Fibroblast of the aortic adventitia (primary cell): Measurements from ENCODE around the gene NPLOC4. TPM values are rescaled to one million over a fixed set of nuclear protein-coding genes. Genes with fewer than 3 reads are reported as not detected.

Experiments
- DNase-seq: peaks from one replicate; pipeline ENCODE4 v3.0.0-alpha.2; 2010; ENCODE audit warnings: low read depth
- H3K4me3 ChIP-seq: 2 replicates; pipeline ENCODE4 v1.5.1; 2011; ENCODE audit warnings: low read depth, mild to moderate bottlenecking, control low read depth, low read length, moderate library complexity
- total RNA-seq: library from RNA; depleted of rRNA; stranded (reverse); fragments of >200 nt; gene quantifications from 2 replicates; pipeline ENCODE4 v1.2.3, GENCODE V29; 2012; ENCODE audit warnings: low replicate concordance
- TF ChIP-seq, protein P1 (sequence below): IDR thresholded peaks from 2 replicates; pipeline ENCODE4 v1.5.1; 2011; ENCODE audit warnings: mild to moderate bottlenecking, low read length, control low read depth, inconsistent platforms; ENCODE audit not compliant: insufficient read depth

NPLOC4 gene
- total RNA-seq, 1 donor = 60.3 TPM

DNA sequence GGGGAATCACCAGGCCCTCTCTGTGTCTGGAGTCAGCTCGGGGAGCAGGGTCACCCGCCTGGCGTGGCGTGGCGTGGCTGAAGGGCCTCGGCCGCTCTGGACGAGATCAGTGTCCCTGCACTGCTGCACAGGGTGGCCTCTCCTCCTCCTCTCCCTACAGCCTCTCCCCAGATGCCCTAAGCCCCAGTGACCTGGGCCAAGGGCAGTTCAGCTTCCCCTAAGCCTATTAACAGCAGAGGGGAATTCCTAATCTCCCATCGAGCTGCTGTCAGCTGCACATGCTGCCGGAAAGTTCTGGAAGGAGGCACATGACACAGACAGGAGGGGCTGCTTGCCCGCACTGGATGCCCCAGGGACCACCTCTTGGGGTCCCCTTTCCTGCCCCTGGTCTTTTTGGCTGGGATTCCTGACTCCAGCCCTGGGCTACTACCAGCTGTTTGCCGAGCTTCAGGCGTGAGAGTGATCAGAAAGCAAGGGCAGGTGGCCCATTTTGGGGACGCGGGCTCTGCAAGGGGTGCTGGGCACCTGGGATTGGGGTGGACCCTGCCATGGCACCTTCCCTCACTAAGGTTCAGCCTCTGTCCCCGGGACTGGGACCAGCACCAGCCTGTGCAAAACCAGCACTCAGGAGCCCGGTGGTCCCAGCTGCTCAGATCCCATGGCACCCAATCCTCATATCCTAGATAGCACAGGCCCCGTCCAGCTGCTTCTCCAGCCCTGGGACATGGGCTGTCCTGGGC lies 18.6 kb upstream of the NPLOC4 start:
- DNase-seq = no peak
- no peak overlapping the region for H3K4me3 ChIP-seq
- TF ChIP-seq, protein P1, sequence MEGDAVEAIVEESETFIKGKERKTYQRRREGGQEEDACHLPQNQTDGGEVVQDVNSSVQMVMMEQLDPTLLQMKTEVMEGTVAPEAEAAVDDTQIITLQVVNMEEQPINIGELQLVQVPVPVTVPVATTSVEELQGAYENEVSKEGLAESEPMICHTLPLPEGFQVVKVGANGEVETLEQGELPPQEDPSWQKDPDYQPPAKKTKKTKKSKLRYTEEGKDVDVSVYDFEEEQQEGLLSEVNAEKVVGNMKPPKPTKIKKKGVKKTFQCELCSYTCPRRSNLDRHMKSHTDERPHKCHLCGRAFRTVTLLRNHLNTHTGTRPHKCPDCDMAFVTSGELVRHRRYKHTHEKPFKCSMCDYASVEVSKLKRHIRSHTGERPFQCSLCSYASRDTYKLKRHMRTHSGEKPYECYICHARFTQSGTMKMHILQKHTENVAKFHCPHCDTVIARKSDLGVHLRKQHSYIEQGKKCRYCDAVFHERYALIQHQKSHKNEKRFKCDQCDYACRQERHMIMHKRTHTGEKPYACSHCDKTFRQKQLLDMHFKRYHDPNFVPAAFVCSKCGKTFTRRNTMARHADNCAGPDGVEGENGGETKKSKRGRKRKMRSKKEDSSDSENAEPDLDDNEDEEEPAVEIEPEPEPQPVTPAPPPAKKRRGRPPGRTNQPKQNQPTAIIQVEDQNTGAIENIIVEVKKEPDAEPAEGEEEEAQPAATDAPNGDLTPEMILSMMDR = no peak

DNA sequence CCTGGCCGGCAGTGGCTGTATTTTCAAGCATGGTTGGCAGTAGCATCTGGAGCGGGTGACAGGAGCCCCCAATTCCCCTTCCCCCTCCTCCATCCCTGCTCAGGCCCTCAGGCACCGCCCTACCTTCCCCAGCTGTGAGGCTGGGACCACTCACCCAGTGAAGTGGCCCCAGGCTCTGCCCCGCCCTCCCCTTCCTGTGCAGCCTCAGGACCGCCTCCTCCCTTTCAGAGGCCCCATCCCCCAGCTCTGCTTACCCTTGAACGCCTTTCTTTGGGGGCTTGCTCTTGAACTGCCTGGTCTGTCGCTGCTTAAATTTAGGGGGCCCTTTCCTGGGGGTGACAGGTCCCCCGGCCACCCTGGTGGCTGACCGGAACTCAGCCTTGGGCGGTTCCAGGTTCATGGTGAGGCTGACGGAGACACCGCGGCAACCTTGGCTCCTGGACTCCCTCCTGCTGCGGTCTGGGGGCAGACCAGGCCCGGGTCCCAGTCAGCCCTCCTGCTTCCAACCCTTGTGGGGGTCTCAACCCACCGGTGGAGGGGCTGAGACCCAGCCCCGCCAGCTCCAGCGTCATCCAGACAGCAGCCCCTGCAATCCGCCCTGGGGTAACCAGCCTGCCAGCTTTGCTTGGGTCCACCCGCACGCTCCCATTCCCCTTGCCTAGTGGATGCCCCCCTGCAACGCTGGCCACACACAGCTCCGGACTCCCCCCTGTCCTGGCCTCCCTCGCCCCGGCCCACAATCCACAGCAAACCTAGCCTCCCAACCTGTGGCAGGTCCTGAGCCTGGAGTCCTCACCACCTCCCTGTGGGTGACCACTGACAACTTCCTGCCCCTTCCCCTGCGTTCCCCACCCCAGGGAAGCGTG lies 16.2 kb upstream of the NPLOC4 start:
- no peak overlapping the region for H3K4me3 ChIP-seq
- no peak for DNase-seq
- TF ChIP-seq, protein P1 = no peak

DNA sequence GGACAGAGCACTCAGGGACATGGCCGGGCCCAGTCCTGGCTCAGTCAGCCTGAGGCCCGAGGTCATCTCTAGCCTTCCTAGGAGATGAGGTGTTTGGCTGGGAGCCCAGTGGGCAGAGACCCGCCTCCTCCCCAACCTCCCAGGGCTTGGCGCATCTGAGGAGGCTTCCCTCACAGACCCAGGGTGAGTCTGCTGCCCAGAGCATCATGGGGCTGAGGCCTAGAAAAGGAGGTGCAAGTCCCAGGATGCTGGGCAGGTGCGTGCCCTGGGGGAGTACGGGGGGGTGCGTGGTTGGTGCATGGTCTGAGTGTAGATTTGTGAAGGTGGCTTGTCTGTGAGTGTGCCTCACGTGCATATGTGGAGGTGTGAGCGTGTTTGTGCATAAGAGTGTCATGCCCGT lies 14.8 kb upstream of the NPLOC4 start:
- H3K4me3 ChIP-seq = no peak overlapping the region
- TF ChIP-seq, protein P1 = no peak
- DNase-seq = peak; percentile 88

DNA sequence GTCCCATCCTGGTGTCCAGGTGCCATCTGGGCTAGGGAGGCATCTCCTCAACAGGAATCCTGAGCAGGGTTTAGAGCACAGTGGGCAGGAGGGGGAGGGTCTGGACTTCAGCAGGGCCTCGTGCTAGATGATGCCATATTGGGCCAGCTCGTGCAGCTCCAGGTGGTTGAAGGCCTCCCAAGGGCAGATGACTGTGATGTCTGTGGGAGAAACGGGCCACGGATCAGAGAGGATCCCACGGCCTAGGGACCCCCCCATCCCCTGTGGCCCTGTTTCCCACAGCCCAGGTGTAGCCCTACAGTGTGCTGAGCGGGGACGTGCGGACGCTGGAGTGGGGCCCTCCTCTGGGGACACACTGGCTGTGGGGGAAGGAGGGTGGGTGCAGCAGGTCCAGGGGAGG lies 14.0 kb upstream of the NPLOC4 start:
- TF ChIP-seq, protein P1 = no peak
- DNase-seq = no peak
- H3K4me3 ChIP-seq = no peak overlapping the region

DNA sequence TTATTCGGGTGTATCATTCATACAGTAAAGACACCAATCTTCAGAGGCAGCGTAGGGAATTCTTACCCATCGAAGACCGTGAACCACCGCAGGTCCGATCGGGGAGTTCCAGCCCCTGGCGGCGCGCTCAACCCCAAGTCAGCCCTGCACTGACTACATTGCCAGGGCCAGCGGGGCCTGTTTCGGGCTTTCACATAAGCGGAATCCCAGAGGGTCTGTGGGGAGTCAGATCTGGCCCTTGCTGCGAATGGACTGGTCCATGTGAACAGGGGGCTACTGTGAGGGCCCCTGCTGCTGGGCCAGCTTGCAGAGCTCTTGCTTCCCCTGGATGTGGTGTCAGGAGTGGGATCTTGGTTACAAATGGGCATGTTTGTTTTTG lies 11.8 kb upstream of the NPLOC4 start:
- TF ChIP-seq, protein P1 = no peak
- H3K4me3 ChIP-seq = no peak overlapping the region
- no peak for DNase-seq

DNA sequence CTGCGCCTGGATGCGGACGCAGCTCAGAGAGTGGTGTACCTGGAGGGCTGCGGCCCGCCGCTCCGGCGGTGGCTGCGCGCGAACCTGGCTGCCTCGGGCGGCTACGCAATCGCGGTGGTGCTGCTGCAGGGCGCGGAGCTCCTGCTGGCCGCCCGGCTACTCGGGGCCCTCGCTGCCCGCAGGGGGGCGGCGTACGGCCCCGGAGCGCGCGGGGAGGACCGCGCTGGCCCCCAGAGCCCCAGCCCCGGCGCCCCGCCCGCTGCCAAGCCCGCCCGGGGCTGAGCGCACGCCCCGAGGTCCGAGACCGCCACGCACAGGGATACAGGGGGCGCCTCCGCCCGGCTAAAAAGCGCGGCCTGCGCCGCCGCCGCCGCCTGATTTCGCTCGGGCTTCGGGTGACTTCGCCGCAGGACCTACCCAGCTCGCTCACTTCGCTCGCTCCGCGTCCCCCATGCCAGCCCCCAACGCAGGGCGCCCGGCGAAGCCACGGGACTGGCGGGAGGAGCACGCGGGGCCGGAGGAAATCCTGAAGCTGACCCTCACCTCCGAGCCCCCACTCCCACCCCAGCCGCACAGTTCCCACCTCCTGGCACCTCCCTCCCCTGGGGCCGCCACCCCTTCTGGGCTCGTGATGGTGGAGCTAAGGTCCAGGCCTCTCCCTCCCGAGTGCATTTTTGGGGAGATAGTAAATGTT lies 11.2 kb upstream of the NPLOC4 start:
- TF ChIP-seq, protein P1 = no peak
- no peak overlapping the region for H3K4me3 ChIP-seq
- DNase-seq = no peak
